Neuron (in vitro differentiated cells): ENCODE data around the gene CD209.
"Not testable (repeated sequence)": the region's sequence is repeated elsewhere in the genome, so short reads cannot be mapped to it uniquely, and the experiment has no call there.

Experiments
- H2AFZ ChIP-seq: one replicate; pipeline ENCODE4 v1.6.1; 2013; ENCODE audit warnings: low read depth, mild to moderate bottlenecking, inconsistent platforms, low read length, moderate library complexity
- H3K27me3 ChIP-seq: one replicate; pipeline ENCODE4 v1.6.1; 2013; ENCODE audit warnings: low read length; ENCODE audit not compliant: insufficient read depth
- H3K36me3 ChIP-seq: one replicate; pipeline ENCODE4 v1.6.1; 2013; ENCODE audit warnings: low read length; ENCODE audit not compliant: insufficient read depth
- H3K4me1 ChIP-seq: one replicate; pipeline ENCODE4 v1.6.1; 2013; ENCODE audit warnings: low read length; ENCODE audit not compliant: insufficient read depth
- H3K4me3 ChIP-seq: 2 replicates; pipeline ENCODE4 v1.5.1; 2013; ENCODE audit warnings: mild to moderate bottlenecking, low read length, moderate library complexity
- H3K9me3 ChIP-seq: one replicate; pipeline ENCODE4 v1.6.1; 2013; ENCODE audit warnings: low read length

The CD209 gene, protein sequence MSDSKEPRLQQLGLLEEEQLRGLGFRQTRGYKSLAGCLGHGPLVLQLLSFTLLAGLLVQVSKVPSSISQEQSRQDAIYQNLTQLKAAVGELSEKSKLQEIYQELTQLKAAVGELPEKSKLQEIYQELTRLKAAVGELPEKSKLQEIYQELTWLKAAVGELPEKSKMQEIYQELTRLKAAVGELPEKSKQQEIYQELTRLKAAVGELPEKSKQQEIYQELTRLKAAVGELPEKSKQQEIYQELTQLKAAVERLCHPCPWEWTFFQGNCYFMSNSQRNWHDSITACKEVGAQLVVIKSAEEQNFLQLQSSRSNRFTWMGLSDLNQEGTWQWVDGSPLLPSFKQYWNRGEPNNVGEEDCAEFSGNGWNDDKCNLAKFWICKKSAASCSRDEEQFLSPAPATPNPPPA

GRCh38 chr19:7746903-7747884, at the start of gene CD209:
TSS of gene CD209 (minus strand) at chr19:7747534. CDS start at chr19:7747511, 23 bp downstream.
- peaks cover 2% of the 10 kb centered on the region for H3K27me3 ChIP-seq
- H3K4me3 ChIP-seq, result no peak within 1 kb of the TSS
- H3K4me1 ChIP-seq, result no peaks in the 10 kb centered on the region
- no peaks in the 10 kb centered on the region for H3K36me3 ChIP-seq
- H2AFZ ChIP-seq, result no peak within 1 kb of the TSS
- peaks cover 3% of the 10 kb centered on the region for H3K9me3 ChIP-seq

GRCh38 chr19:7795555-7796161, 48.3 kb upstream of the CD209 start:
- H2AFZ ChIP-seq, result no peak overlapping the region
- peaks cover 16% of the 10 kb centered on the region for H3K27me3 ChIP-seq
- H3K36me3 ChIP-seq, result no peaks in the 10 kb centered on the region
- H3K9me3 ChIP-seq, result peaks cover 3% of the 10 kb centered on the region
- no peak overlapping the region for H3K4me3 ChIP-seq
- peaks cover 9% of the 10 kb centered on the region for H3K4me1 ChIP-seq

GRCh38 chr19:7793493-7793892, 46.2 kb upstream of the CD209 start:
- Histone ChIP-seq H3K4me1 (no peaks in the 10 kb centered on the region), H3K27me3 (peaks cover 35% of the 10 kb centered on the region), H3K9me3 (peaks cover 3% of the 10 kb centered on the region), H3K4me3 (no peak overlapping the region), H2AFZ (no peak overlapping the region), H3K36me3 (no peaks in the 10 kb centered on the region)

DNA sequence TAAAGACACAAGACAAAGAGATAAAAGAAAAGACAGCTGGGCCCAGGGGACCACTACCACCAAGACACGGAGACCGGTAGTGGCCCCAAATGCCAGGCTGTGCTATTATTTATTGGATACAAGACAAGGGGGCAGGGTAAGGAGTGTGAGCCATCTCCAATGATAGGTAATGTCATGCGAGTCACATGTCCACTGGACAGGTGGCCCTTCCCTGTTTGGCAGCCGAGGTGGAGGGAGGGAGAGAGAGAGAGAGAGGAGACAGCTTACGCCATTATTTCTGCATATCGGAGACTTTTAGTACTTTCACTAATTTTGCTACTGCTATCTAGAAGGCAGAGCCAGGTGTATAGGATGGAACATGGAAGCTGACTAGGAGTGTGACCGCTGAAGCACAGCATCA, 45.4 kb upstream of the CD209 start:
- H3K36me3 ChIP-seq, H3K4me3 ChIP-seq, H3K4me1 ChIP-seq, H2AFZ ChIP-seq, H3K9me3 ChIP-seq: not testable (repeated sequence)
- H3K27me3 ChIP-seq, result peaks cover 43% of the 10 kb centered on the region

DNA sequence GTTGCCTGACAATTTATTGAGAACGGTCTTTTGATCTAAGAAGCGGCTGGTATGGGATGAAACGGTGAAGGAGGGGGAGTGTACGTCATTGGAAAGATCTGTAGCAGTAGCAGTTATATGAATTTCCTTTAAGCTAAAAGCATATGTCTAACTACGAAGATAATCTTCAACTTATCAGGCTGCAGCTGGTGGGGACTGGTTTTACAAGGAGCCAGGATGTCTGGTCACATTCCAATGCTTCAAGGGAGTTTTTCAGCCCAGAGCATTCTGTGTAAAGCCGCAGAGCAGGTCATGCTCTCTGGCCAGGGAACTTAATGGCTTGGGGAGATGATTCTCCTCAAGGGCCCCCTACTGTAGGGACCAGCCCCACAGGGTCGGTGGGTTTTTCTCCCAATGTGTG, 44.9 kb upstream of the CD209 start:
- no peaks in the 10 kb centered on the region for H3K4me1 ChIP-seq

GRCh38 chr19:7790416-7790815, 43.1 kb upstream of the CD209 start:
- no peaks in the 10 kb centered on the region for H3K36me3 ChIP-seq
- H3K4me3 ChIP-seq, result no peak overlapping the region
- H3K4me1 ChIP-seq, result no peaks in the 10 kb centered on the region
- H3K9me3 ChIP-seq, result peaks cover 5% of the 10 kb centered on the region
- peaks cover 49% of the 10 kb centered on the region for H3K27me3 ChIP-seq
- H2AFZ ChIP-seq, result no peak overlapping the region

More for the DNA sequence above, 44.9 kb upstream of the CD209 start:
- Histone ChIP-seq H3K4me3 (no peak overlapping the region), H3K9me3 (peaks cover 3% of the 10 kb centered on the region), H2AFZ (no peak overlapping the region), H3K27me3 (peaks cover 47% of the 10 kb centered on the region), H3K36me3 (no peaks in the 10 kb centered on the region)

DNA sequence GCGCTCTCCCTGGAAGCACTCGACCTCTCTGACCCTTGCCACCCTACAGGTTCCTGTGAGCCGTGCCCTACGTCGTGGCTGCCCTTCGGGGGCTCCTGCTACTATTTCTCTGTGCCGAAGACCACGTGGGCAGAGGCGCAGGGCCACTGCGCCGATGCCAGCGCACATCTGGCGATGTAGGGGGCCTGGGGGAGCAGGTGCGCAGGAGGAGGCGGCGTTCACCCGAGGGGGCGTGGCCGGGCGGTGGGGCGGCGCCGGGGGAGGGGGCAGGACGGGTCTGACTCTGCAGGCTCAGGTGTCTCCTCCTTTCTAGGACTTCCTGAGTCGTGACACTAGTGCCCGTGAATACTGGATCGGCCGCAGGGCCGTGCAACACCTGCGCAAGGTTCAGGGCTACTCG, 42.1 kb upstream of the CD209 start:
- Histone ChIP-seq H3K9me3 (peaks cover 5% of the 10 kb centered on the region), H3K4me1 (no peaks in the 10 kb centered on the region), H3K36me3 (no peaks in the 10 kb centered on the region), H3K27me3 (peaks cover 46% of the 10 kb centered on the region), H2AFZ (no peak overlapping the region), H3K4me3 (no peak overlapping the region)

- Histone ChIP-seq H3K4me1 (no peaks in the 10 kb centered on the region), H3K36me3 (no peaks in the 10 kb centered on the region), H3K9me3 (peaks cover 5% of the 10 kb centered on the region), H2AFZ (no peak overlapping the region), H3K4me3 (no peak overlapping the region), H3K27me3 (peaks cover 48% of the 10 kb centered on the region)
Observed at GRCh38 chr19:7788933-7789323, 41.6 kb upstream of the CD209 start.

DNA sequence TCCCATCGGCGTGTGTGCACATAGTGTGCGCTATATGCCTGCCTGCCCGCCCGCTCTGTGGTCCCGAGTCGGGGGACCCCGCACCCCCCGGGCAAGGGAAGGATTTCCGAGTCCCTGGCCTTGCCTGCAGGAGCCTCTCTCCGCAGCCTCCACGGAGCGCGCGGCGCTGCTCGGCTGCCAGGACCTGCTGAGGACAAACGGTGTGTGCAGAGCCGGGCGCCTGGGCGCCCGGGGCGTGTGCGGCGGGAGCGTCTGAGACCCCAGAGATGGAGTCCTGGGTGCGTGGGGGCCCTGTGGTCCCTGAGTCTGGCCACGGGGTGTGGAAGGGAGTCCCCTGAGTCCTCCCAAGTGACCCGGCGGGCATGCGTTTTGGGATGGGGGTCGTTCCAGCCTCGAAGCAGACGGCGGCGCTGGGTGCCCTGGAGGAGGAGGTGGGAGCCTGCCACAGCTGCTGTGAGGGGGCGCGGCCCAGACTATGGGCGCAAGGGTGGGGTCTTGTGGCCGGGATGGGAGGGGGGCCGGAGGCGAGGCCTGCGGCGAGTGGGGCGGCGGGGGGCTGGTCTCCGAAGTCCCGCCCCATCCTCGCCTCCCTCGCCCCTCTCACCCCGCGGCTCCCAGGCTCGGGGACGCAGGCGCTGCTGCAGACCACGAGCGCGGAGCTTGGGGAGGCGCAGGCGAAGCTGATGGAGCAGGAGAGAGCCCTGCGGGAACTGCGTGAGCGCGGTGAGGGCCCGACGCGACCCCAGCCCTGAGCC, 41.0 kb upstream of the CD209 start:
- Histone ChIP-seq H3K27me3 (peaks cover 54% of the 10 kb centered on the region), H3K36me3 (no peaks in the 10 kb centered on the region), H2AFZ (no peak overlapping the region), H3K4me3 (no peak overlapping the region), H3K4me1 (no peaks in the 10 kb centered on the region), H3K9me3 (peaks cover 5% of the 10 kb centered on the region)

DNA sequence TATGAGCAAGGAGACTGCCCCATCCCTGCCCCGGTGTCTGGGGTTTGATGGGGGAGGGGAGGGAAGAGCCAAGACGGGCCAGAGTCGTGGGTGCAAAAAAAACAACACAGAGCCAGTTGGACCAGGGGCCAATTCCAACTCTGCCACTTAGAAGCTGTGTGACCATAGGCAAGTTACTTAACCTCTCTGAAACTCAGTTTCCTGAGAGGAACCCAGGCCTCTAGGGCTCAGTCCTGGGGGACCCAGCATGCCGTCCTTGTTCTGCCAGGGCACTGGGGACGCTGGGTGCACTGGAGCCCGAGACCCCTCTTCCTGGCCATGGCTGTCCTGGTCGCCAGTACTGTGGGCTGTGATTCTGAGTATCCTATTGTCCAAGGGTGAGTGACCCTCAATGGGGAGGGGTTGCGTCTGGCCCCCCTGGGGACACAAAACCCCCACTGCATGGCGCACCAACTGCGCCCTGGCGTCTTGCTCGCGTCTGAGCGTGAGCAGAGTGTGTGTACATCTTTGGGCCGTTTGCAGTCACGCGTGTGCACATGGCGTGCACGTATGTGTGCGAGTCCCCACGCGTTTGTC, 40.4 kb upstream of the CD209 start:
- Histone ChIP-seq H3K9me3 (peaks cover 5% of the 10 kb centered on the region), H2AFZ (no peak overlapping the region), H3K36me3 (no peaks in the 10 kb centered on the region), H3K27me3 (peaks cover 57% of the 10 kb centered on the region), H3K4me3 (no peak overlapping the region), H3K4me1 (no peaks in the 10 kb centered on the region)

- Histone ChIP-seq H3K4me3 (no peak overlapping the region), H3K36me3 (no peaks in the 10 kb centered on the region), H2AFZ (no peak overlapping the region), H3K4me1 (no peaks in the 10 kb centered on the region), H3K27me3 (peaks cover 57% of the 10 kb centered on the region), H3K9me3 (peaks cover 5% of the 10 kb centered on the region)
Observed at GRCh38 chr19:7787141-7787540, 39.8 kb upstream of the CD209 start.

DNA sequence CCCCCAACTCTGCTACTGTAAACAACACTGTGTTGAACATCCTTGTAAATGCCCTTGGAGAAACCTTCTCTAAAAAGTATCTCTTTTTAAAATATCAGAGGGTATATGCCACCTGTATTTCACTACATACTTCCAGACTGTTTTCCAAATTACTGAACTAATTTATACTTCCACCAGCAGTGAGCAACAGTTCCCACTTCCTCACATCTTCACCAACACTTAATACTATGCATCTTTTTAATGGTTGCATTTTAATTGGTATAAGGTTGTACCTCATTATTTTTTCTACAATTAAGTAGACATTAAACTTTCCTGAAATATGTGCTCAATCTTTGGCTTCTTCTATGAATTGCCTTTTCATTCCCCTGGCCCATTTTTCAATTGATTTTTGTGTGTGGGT, 37.5 kb upstream of the CD209 start:
- H3K4me1 ChIP-seq, result no peaks in the 10 kb centered on the region
- H3K4me3 ChIP-seq, result no peak overlapping the region
- H3K9me3 ChIP-seq, result peaks cover 2% of the 10 kb centered on the region
- H3K36me3 ChIP-seq, result no peaks in the 10 kb centered on the region
- H3K27me3 ChIP-seq, result peaks cover 53% of the 10 kb centered on the region
- no peak overlapping the region for H2AFZ ChIP-seq
